Hepatocyte (in vitro differentiated cells): ENCODE data around the gene RACK1.

Experiments used
- CTCF ChIP-seq: fragments of 200-600 bp; sonication (generic); IDR thresholded peaks from 2 replicates; pipeline ENCODE4 v1.5.1; 2016; ENCODE audit warnings: antibody characterized with exemption, mild to moderate bottlenecking; ENCODE audit not compliant: poor library complexity
- EZH2 ChIP-seq: fragments of 200-600 bp; sonication (generic); IDR thresholded peaks from 2 replicates; pipeline ENCODE4 v1.6.1; 2016; ENCODE audit warnings: antibody characterized with exemption, mild to moderate bottlenecking, borderline replicate concordance

DNA sequence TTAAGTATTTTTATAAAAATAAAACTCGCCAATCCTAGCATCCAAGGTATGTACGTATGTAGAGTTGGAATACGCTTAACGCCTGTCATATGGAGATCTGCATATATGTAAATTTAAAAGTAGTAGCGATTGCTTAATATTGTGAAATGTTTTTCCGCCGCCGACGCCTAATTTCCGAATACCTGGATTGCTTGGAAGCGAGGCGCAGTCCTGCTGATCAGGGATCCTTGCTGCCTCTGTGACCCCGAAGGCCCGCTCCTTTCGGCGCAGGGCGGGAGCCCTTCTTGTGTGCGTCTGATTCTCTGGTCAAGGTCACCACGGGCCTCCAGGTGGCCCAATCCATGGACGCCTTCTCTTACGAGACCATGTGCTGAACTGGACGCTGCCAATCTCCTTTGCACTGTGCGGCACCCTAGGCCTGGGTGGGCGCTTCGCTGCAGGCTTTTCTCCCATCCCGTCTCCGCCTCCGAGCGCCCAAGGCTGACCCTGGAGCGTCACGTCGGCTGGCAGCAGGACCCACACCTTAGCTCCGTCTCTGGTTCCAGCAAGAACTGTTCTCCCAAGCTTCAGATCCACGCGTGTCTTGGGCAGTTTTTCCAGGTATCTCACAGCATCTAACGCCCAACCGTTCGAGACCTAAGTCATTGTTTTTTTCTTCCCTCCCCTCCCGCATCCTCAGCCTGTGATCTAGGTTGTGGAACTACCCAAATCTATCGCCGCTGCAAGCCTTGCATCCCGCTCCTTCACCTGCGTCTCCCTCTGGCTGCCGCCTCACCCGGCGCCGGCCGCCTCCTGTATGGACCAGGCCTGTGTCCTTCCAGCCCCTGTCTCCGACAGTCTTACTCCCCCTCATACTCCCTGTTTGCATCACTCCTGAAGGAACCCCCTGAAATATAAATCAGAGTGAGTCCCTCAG lies 24.2 kb downstream of the RACK1 start:
- TF ChIP-seq EZH2, result no peak
- no peak for TF ChIP-seq CTCF
